HG02884 (cell line): ENCODE measurements around the gene RASL12.
A peak's percentile ranks its signal among the peaks of the same experiment; 100 is the strongest.
"Not testable (repeated sequence)": the region's sequence is repeated elsewhere in the genome, so short reads cannot be mapped to it uniquely, and the experiment has no call there.

Experiments
- ATAC-seq: cut with Tn5 transposase; IDR thresholded peaks from one replicate; pipeline ENCODE4 v1.9.1; 2021; ENCODE audit warnings: mild to moderate bottlenecking, moderate library complexity; ENCODE audit not compliant: unreplicated experiment

Gene RASL12

GRCh38 chr15:65056868-65057548, 10.8 kb downstream of the RASL12 start:
- no peak for ATAC-seq

GRCh38 chr15:65056106-65056505, 11.7 kb downstream of the RASL12 start:
- ATAC-seq, result no peak

- ATAC-seq, result no peak
These were observed 12.5 kb downstream of the RASL12 start for GRCh38 chr15:65055201-65055870.

- no peak for ATAC-seq
These were observed 13.2 kb downstream of the RASL12 start for GRCh38 chr15:65054333-65055200.

GRCh38 chr15:65052956-65053355, 14.8 kb downstream of the RASL12 start:
- no peak for ATAC-seq

- no peak for ATAC-seq
These were observed 16.5 kb downstream of the RASL12 start for GRCh38 chr15:65051266-65051665.

GRCh38 chr15:65050270-65050669, 17.5 kb downstream of the RASL12 start:
- ATAC-seq, result no peak

- ATAC-seq, result peak; percentile 80
These were observed 18.4 kb downstream of the RASL12 start for GRCh38 chr15:65049418-65049840.

- ATAC-seq, result no peak
These were observed 19.6 kb downstream of the RASL12 start for GRCh38 chr15:65048241-65048640.

GRCh38 chr15:65044724-65045481, 22.9 kb downstream of the RASL12 start, which contains the start of gene SLC51B:
Gene SLC51B, plus strand, starts transcription at chr15:65045387. Its CDS starts 4,618 bp downstream, at chr15:65050005.
- ATAC-seq, result no peak

- not testable (repeated sequence) for ATAC-seq
These were observed 23.6 kb downstream of the RASL12 start for GRCh38 chr15:65044218-65044617.

- ATAC-seq, result no peak
These were observed 24.9 kb downstream of the RASL12 start for GRCh38 chr15:65042776-65043327.

- no peak for ATAC-seq
These were observed 26.0 kb downstream of the RASL12 start for GRCh38 chr15:65041787-65042186.

GRCh38 chr15:65040461-65040860, 27.3 kb downstream of the RASL12 start:
- ATAC-seq, result no peak

GRCh38 chr15:65038836-65039235, 29.0 kb downstream of the RASL12 start:
- no peak for ATAC-seq

- no peak for ATAC-seq
These were observed 29.4 kb downstream of the RASL12 start for GRCh38 chr15:65038428-65038827.

- no peak for ATAC-seq
These were observed 30.5 kb downstream of the RASL12 start for GRCh38 chr15:65037309-65037708.

GRCh38 chr15:65034719-65035118, 33.1 kb downstream of the RASL12 start:
- ATAC-seq, result no peak

- ATAC-seq, result no peak
These were observed 34.0 kb downstream of the RASL12 start for GRCh38 chr15:65033659-65034269.
